Adrenal gland (tissue), 5 donors: Measurements from ENCODE around the gene GASK1A.

ENCODE experiments used
- POLR2A ChIP-seq, 2 donors: fragments of 450-650 bp; IDR thresholded peaks; one replicate each; pipeline ENCODE4 v1.6.1; 2017; ENCODE audit warnings: antibody characterized with exemption in 2 of 2, mild to moderate bottlenecking in 2 of 2, moderate library complexity in 1 of 2
- TF ChIP-seq, protein P1 (sequence below), 6 experiments: fragments of 450-650 bp in 4 of 6; fragments of 200-600 bp in 2 of 6; sonication (generic) in 1 of 6; IDR thresholded peaks; 1 replicate in 5 of 6; 2 replicates in 1 of 6; pipeline versions ENCODE4 v1.5.1 to v1.8.0; 2016 to 2021; ENCODE audit warnings: antibody characterized with exemption in 6 of 6, mild to moderate bottlenecking in 2 of 6, moderate library complexity in 1 of 6
- donor health status: DM: no; HTN: no; CAD: no.

DNA sequence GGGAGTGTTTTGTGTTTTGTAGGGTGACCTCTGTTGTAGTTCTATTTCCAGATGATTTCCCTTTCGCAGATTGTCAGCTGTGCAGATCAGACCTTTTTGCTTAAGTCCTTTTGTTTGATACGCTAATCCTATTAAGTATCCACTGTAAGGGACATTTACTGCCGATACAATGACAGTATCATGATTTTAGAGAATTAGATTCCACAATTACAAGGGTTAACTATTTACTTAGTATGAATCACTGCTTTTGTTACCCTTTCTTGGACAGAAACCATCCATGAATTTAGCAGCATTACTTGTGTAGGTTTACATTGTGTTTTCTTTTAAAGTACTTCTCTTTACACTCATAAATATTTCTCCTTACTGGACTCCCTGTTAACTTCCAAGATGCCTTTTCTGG, 41.8 kb upstream of the GASK1A start:
- no peak for TF ChIP-seq POLR2A (IDR thresholded peaks at IDR 0.05)
- TF ChIP-seq, protein P1, sequence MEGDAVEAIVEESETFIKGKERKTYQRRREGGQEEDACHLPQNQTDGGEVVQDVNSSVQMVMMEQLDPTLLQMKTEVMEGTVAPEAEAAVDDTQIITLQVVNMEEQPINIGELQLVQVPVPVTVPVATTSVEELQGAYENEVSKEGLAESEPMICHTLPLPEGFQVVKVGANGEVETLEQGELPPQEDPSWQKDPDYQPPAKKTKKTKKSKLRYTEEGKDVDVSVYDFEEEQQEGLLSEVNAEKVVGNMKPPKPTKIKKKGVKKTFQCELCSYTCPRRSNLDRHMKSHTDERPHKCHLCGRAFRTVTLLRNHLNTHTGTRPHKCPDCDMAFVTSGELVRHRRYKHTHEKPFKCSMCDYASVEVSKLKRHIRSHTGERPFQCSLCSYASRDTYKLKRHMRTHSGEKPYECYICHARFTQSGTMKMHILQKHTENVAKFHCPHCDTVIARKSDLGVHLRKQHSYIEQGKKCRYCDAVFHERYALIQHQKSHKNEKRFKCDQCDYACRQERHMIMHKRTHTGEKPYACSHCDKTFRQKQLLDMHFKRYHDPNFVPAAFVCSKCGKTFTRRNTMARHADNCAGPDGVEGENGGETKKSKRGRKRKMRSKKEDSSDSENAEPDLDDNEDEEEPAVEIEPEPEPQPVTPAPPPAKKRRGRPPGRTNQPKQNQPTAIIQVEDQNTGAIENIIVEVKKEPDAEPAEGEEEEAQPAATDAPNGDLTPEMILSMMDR (IDR thresholded peaks at IDR 0.05), result no peak
